Testis (tissue), 2 donors: Measurements from ENCODE around the gene IGF1R.

Source experiments
- CTCF ChIP-seq, 3 experiments: fragments of 450-650 bp in 2 of 3; fragments of 200-600 bp in 1 of 3; sonication (generic) in 1 of 3; IDR thresholded peaks; one replicate each; pipeline ENCODE4 v1.5.1; 2016 to 2019; ENCODE audit warnings: antibody characterized with exemption in 3 of 3, mild to moderate bottlenecking in 2 of 3, moderate library complexity in 1 of 3
- POLR2A ChIP-seq: fragments of 450-650 bp; IDR thresholded peaks from one replicate; pipeline ENCODE4 v1.6.1; 2017; ENCODE audit warnings: antibody characterized with exemption, mild to moderate bottlenecking, moderate library complexity

- TF ChIP-seq POLR2A (no peak), CTCF (IDR thresholded peaks at IDR 0.05) (no peak)
Measured at GRCh38 chr15:98891301-98891700, 243.0 kb downstream of the IGF1R start.
